Left lobe of liver (tissue), 2 donors: ENCODE measurements around the gene GRK5. TPM values are rescaled to one million over a fixed set of nuclear protein-coding genes. Genes with fewer than 3 reads are reported as not detected.

Experiments
- ATAC-seq: fragments of 200-7000 bp; cut with Tn5 transposase; one replicate; pipeline ENCODE4 v1.9.1; 2020; ENCODE audit warnings: mild to moderate bottlenecking, moderate library complexity
- DNase-seq: peaks from one replicate; pipeline ENCODE4 v3.0.0-alpha.2; 2020; ENCODE audit warnings: low spot score
- total RNA-seq: library from RNA; stranded (reverse); gene quantifications from one replicate; pipeline ENCODE4 v1.2.1, GENCODE V29; 2021
- donor health status: DM: no; HTN: no; CAD: no; lungs with moderate emphysema.
- donor health status: DM: no; HTN: yes; CAD: no.

The GRK5 gene
- total RNA-seq, 1 donor from 2014 or later: 8.4 TPM

DNA sequence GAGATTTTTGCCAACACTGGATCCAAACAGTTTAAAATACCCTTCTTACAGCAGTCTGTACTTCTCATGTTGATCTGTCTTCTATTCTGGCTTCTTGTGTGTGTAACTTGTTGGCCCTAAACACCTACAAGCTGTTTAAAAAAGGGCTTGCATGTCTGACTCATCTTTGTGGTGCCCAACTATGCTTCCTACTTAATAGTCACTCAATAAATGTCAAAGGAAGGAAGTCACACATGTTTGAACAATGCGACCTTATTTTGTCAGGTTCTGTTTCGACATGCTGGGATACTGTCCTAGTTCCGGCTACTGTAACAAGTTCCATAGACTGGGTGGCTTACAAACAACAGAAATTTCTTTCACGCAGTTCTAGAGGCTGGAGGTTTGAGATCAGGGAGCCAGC lies 9.4 kb upstream of the GRK5 start:
- DNase-seq: no peak
- no peak for ATAC-seq

DNA sequence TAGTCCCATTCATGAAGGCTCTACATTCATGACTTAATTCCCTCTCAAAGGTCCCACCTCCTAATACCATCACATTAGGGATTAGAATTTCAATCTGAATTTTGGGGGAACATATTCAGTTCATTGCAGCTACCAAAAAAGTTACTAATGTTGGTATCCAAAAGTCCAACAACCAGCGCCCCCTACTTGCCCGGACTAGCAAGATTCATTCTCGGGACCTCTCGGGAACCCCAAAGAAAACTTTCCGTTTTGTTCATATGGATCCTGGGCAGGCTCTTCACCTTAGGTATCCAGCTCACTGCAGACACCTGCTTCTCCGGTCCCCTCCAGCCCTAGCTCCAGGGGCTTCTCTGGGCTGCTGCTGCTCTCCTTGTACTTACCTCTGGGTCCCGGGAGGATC lies 8.9 kb upstream of the GRK5 start:
- no peak for DNase-seq
- peak; percentile 36 for ATAC-seq

DNA sequence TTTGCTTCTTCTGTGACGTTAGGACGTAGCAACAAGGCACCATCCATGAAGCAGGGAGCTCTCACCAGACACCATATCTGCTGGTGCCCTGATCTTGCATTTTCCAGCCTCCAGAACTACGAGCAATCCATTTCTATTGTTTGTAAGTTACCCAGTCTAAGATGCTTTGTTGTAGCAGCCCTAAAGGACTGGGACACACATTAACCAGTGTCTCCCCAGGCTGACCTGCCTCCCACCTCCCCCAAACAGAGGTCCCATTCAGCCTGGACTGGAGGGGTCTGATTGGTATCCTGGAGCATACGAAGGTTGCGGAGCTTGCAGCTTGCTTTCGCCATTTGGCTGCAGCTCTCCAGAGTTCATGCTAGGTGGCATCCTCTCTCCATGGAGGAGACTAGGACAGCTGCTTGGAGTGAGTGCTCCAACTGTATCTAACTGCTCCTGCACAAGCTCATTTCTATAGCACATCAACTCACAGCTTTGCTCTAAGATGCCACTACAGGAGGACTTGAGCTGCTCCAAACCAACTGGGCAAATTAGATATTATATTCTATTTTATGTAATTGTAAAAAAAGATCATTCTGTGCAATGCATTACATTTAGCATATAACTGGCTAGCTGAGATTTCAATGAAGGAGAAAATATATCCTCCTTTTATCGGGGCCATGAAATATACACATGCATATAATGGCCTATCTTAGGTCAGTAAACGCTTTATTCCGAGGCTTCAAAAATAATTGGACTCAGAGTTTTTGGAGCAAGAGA lies 8.0 kb upstream of the GRK5 start:
- DNase-seq (peak; percentile 61), ATAC-seq (peak; percentile 99)

DNA sequence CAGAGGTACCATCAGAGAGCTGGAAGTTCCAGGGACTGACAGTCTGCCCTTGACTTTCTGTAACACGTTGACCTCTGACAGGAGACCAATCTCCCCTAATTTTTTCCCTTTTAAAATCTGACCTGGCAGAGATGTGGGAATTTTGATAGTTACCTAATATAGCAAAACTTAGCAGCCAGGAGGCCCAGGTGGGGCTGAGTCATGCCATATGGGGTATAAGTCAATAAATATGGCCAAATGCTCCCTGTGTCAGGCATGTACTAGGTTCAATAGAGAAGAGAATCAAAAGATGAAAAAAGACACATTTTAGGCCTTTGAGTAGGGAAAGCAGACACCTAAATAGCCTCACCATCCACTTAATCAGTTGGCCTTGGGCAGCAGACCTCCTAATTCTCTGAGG lies 6.1 kb upstream of the GRK5 start:
- ATAC-seq: no peak
- no peak for DNase-seq

DNA sequence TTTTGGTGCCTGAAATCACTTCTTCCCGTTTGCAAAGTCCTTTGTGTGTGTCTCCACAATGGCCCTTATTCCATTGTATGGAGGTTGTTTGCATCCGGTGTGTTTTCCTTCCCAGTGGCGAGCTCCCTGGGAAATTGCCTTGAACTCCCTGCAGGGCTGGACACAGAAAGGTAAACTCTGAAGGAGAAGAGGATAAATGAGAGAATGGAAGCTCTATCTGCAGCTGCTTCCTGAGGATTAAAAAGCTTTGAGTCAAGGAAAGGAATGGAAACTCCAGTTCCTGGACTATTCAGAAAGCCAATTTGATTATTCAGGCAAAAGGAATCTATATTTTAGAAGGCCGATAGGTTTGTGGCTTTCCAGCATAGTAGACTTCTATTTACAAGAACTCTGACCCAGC lies 4.4 kb upstream of the GRK5 start:
- no peak for ATAC-seq

DNA sequence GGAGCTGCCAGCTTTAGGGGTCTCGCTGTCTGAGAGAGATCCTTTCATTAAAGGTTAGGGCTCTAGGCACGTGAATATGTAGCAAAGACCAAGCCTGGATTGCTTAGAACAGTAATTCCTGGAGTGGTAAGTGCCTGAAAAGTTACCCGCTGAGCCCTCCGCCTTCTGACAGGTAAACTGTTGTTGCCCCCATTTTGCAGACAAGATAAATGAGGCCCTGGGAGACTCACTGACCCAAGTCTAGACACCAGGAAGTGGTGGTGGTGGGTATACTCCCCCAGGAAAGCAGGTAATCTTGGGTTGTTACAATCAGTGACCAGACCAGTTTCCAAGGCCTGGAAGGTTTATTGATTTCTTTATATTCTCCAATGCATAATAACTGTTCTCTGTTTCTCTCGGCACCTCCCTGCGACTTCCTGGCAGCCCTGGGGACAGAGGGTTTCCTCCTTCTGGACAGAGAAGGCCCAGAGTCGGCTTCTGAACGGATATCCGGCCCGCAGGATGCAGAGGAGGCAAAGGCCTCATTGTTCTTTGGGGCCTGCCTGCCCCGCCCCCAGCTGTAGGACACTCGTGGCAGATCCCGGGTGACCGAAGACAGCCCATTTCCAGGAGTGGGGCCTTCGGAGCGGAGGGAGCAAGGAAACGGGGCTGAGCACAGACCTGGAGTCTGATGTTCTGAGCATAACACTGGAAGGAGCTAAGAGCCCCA lies 1.3 kb upstream of the GRK5 start:
- DNase-seq (peak; percentile 74), ATAC-seq (peak; percentile 36)

More for the DNA sequence above, 4.4 kb upstream of the GRK5 start:
- DNase-seq: no peak

DNA sequence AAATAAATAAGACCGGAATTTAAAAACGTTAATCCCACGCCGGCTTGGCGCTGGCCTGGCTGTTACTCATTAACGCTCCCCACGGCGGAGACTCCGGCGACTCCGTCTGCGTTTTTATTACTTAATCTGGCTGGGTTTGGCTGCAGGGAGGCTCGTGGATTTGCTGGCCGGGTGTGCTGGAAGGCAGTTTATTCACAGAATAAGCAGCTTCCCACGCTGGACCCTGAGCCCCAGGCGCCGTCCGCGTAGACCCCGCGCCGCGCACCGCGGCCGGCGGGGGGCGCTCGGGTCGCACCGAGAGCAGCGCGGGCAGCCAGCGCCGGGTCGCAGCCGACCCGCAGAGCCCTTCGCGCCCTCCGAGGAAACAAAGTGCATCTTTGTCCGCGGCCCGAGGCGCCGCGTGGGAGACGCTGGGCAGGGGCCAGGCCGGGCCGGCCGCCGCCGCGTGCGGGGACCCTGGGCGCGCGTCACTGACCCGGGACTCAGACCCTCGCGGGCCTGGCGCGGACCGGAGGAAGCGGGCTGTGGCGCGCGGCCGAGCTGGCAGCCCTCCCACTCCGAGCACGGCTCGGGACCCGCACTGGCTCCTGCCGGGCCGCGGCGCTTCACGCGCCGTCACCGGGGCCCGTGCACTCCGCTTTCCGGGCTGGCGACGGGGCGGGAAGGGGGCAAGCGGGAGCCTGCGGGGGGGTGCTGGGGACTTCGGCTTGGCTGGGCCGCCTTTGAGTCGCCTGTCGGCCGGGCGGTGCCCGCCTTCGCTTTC lies 587 bp upstream of the GRK5 start:
- DNase-seq (peak; percentile 77), ATAC-seq (peak; percentile 75)

DNA sequence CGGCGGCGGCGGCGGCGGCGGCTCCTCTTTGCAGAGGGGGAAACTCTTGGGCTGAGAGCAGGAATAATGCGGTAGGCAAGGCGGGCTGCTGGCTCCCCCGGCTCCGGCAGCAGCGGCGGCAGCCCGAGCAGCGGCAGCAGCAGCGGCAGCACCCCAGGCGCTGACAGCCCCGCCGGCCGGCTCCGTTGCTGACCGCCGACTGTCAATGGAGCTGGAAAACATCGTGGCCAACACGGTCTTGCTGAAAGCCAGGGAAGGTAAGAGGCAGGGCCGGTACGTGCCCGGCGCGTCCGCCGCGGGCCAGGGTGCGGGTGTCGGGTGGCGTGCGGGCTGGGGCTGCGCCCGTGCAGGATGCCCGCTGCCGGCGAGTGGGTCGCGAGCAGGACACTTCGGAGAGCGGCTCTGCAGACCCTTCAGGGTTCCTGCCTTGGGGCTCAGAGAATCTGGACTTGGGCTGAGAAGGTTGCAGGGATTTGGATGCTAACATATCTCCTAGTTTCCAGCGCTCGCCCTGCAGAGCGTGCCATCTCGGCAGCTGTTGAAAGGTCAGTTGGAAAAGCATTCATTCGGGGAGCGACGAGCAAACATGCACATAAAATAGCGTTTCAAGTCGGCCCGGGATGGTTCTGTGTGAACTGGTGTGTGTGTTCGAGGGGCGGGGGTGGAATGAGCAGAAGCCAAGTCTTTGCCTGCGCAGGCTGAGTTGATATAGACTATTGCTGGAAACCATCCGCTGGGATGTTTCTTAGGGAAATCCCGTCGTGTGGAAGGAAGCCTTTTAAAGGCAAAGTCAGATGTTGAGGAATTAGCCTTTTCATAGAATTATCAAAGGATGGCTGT lies 562 bp downstream of the GRK5 start:
- DNase-seq (peak; percentile 64), ATAC-seq (peak; percentile 24)

DNA sequence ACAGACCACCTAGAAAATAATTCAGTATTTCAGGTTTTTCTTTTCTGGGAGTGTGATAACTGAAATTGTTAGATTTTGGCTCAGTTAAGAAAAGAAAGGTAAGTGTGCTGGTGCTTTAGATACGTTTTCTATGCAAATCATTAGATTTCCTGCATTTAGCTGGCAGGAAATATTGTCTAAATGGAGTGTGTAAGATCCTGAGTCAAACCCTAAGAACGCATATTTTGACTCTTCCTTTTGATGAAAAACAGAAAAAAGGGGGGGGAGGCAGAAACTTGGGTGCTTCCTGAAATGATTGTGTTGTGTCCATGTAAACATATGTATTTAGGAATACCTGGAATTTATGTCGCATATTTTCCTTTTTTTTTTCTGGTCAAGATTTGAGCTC lies 1.2 kb downstream of the GRK5 start:
- DNase-seq: no peak
- ATAC-seq: no peak

DNA sequence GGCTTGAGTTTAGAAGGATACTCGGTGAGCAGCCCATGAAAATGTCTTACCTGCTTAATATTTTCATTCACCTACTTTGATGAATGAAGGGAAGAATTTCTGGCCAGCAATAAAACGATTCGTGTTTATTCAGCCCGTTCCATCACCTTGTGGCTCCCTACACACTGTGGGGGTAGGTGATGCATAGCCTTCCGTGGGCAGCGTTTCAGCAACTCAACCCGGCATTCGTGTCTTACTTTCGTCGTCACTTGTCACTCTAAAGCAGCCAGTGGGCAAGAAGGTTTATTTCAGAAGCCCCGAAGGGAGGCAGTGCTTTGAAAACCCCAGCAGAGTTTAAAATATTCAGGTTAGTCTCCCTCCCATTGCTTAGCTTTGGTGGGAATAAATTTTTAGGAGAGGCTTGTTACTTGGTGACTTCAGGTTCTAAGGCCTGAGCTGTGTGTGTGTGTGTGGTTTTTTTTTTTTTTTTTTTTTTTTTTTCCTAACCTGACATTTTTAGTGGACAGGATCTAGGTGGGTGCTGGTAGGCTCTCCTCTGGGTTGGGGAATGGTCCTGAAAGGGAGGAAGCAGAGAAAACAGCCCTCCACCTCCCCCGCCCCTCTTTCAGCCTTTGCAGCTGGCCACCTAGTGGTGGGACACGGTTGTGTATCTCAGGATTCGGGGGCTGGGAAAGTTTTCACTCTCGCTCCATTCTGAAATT lies 1.8 kb downstream of the GRK5 start:
- ATAC-seq (no peak), DNase-seq (no peak)

DNA sequence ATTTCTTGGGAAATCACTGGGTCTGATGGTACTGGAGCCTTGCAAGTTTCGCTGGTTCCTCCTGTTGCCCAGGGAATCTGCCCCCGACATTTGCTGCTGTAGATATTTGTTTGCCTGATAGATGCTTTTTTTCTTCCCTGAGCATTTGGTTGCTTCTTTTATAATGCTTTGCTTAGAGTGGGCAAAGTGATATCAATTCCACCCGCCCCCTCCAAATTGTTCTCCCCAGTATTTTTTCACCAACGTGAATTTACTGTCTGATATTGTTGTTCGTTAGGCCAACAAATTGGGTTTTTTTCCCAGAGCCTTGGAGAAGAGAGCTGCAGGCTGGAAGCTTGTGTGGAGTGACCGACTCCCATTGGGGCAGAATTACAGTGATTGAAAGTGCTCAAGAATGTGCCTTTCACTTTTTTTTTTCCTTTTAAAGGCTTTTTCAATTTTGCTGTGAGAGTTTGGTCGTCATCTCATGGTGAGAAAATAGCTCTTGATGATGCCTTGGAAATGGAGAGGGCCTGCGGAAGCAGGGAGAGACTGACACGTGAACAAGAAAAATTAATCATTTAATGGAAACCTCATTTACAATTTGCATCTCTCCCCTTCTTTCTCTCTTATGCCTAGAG lies 2.5 kb downstream of the GRK5 start:
- no peak for DNase-seq
- ATAC-seq: no peak

DNA sequence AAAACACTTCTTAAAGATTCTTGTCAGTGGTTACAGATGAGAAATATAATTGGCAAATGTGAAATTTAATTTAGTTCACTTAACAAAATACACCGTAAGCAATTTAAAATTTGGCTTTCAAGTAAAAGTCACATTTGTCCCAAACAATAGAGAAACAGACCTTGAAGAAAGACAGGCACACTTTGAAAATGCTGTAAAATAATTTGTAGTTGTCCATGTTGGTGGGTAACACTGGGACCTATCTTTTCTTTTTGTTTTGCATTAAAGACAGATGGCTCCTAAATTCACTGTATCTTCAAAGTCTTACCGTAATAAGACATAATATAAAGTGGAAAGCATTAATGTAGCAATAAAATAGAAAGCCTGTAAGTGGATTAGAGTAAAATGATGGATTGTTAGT lies 3.3 kb downstream of the GRK5 start:
- DNase-seq (no peak), ATAC-seq (no peak)

DNA sequence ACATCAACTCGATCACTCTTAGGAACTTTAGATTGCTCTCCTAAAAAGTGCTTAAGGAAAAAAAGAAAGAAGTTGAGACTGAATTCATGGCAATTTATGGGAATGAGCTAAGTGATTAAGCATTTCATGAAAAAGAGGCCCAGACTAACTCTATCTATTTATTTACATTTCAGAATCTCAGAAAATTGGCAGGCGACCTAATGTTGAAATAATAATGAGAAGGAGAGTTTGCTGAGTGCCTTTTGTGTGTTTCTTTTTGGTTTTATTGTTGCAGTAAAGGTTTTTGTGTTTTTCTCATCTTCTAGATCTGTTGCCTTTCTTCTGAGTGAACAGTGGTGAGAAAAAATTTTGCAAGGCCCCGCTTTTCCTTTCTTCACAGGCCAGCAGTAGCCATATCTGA lies 3.8 kb downstream of the GRK5 start:
- no peak for ATAC-seq
- DNase-seq: no peak

DNA sequence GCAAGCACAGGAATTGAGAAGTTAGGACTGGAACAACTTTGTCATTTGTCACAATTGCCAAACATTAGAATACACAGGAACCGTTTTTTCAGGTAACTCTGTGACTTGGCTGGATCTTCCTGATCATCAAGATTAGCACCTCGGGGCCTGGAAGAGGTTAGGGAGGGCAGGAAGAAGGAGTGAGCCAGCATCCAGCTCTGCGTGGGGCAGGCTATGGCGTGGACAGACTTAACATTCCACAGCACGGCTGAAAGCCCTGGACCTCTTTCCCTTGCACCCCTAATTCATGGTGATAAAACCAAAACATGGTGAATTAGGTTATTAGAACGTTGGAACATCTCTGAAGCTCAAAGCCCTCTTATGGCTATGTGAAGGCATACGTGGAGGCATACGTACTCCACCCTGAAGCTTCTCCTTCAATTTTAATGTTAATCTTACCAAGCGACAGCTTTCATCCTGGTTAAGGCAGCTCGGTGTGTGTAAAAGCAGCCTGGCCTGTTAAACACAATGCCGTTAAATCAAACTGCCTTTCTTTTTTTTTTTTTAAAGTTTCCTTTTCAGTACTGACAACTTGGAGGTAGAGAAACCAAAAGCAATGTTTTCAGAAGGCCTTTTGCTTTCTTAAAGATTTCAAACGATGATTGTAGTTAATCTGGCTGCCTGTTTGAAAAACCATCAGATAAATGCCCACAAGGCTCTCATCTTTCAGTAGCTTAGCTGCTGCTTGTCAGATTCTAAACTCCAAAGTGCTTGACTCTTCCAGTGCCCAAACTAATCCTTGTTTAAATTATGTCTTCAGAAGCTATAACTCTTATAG lies 4.5 kb downstream of the GRK5 start:
- DNase-seq (no peak), ATAC-seq (no peak)

DNA sequence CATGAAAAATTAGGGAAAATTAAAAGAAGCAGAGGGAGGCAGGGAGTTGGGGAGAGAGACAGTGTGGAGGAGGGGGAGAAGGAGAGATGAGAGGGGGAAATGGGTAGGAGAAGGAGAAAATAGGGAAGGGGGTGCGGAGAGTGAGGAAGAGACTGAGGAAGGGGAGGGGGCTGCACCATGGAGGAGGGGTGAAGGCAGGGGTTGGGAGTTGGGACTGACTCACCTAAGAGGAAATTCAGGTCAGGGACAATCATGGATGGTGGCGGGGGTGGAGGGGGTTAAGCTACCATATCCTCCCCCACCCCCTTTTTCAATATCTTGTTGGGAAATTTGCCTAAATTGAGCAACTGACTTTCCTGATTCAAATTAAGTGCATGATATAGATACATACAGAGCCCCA lies 8.0 kb downstream of the GRK5 start:
- DNase-seq (no peak), ATAC-seq (no peak)

DNA sequence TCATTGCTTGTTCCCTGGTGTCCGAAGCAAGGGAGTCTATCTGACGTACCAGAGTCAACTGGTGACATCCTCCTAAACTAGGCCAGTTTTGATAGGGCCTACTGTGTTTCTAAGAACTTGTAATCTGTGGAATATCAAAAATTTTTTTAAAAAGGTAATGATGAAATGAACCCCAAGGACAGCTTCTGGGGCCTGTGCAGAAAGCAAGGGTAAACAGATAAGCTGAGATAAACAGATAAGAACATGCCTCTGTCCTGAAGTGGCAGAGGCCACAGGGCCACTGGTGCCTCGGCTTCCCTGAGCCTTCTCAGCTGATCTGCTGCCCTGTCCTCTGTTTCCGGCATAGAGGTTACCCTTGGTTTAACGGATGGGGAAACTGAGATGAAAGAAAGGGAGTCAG lies 8.8 kb downstream of the GRK5 start:
- ATAC-seq (no peak), DNase-seq (no peak)

DNA sequence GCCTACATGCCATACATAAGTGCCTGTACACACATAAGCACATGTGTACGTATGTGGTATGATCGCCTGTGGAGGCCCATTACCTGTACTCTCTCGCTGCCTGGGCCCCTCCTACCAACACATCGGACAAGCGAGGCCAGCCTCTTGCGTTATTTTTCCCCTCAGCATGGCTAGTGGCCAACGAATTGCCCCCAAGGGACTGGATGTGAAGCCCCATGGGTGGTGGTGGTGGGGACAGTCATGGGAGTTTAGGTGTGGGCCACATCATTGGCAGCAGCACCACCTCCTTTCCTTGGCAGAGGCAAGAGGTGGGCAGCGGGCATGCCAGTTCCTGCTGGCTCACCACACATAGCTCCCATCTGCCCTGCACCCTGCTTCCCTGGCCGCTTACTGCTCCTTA lies 10.0 kb downstream of the GRK5 start:
- DNase-seq: no peak

DNA sequence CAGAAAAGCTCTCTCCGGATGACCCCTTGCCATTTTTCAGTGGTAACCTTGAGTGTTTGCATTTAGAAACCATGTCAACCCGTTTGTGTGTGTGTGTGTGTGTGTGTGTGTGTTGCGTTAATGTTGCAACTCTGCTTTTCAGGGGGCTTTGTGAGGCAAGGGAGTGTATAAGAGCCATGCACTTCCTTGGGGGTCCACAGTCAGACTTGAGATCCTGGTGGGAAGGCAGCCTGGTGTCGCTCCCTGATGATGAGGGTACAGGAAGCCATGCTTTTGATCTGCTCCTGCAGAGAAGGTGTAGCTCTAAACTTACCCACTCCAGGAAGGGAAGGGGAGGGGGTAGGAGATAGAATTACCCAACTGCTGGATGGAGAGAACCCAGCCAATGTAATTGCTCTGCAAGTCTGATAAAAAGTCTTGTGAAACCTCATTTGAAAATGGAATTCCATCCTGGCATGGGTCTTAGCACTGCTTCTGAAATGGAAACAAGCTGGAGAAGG lies 10.7 kb downstream of the GRK5 start:
- ATAC-seq: peak; percentile 60
- DNase-seq: no peak

More for the DNA sequence above, 10.0 kb downstream of the GRK5 start:
- no peak for ATAC-seq

DNA sequence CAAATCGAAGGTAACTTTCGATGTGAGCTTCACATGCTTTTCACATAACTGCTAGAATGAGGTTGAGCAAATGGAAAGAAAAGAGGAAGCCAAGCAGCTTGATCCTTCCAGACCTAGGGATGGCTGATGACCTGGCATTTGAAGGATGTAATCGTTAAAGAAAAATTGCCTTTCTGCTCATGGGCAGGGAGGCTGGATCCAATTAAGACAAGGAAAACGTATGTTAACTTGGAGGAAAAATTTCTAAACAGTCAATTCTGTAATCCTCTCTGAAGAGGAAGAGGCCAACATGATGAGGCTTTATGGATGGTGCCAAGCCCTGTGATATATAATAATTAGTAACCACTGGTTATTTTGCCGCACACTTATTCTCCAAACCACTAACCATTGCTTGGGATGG lies 12.5 kb downstream of the GRK5 start:
- ATAC-seq (no peak), DNase-seq (no peak)
